GM18519 (cell line): ENCODE measurements around the gene CD40.

Experiments
- ATAC-seq: cut with Tn5 transposase; IDR thresholded peaks from one replicate; pipeline ENCODE4 v1.9.1; 2021; ENCODE audit warnings: mild to moderate bottlenecking, moderate library complexity; ENCODE audit not compliant: unreplicated experiment, low FRiP score

CD40 gene

GRCh38 chr20:46169245-46170171 is 51.4 kb downstream of the CD40 start:
- no peak for ATAC-seq

- no peak for ATAC-seq
Observed at GRCh38 chr20:46171476-46171875, 53.4 kb downstream of the CD40 start.

DNA sequence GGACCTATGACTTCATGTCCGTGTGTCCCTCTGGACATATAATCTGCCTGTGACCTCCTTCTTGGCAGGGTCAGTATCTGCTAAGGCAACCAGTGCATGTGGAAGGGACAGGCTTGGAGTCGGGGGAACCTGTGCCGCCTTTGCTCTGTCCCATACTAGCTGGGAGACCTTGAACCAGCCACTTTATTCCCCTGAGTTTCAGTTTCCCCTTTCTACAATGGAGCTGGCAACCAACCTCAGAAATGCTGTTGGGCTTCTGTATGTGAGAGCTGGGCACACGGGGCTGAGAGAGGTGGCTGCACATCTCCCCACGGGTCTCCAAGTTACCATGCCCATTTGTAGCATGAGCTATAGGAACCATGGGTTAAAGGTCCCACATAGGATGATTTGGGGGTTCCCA is 53.8 kb downstream of the CD40 start:
- ATAC-seq = no peak

GRCh38 chr20:46172455-46172854 is 54.3 kb downstream of the CD40 start:
- ATAC-seq = no peak

DNA sequence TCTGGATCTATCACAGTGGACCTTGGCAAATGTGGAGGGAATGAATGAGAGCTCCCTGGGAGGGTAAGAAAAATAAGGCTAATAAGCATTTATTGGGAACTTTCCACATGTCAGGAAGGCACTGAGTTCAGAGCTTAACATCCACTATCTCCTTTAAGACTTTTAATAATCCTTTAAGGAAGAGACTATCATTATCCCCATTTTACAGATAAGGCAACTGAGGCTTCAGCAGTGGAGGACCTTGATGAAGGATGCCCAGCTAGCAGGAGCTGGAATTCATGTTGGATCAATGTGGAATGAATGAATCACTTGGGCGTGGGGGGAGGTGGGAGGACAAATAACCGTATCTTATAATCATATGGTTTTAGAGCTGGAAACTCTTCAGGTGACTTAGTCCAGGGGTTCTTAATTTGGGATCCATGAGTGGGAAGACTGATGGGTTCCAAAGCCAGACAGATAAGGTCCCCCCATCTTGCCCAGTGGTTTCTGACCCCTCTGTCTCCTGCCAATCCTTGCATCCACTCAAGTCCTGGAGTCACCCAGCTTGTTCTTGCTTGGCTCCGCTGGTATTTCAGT is 54.9 kb downstream of the CD40 start:
- ATAC-seq = no peak

DNA sequence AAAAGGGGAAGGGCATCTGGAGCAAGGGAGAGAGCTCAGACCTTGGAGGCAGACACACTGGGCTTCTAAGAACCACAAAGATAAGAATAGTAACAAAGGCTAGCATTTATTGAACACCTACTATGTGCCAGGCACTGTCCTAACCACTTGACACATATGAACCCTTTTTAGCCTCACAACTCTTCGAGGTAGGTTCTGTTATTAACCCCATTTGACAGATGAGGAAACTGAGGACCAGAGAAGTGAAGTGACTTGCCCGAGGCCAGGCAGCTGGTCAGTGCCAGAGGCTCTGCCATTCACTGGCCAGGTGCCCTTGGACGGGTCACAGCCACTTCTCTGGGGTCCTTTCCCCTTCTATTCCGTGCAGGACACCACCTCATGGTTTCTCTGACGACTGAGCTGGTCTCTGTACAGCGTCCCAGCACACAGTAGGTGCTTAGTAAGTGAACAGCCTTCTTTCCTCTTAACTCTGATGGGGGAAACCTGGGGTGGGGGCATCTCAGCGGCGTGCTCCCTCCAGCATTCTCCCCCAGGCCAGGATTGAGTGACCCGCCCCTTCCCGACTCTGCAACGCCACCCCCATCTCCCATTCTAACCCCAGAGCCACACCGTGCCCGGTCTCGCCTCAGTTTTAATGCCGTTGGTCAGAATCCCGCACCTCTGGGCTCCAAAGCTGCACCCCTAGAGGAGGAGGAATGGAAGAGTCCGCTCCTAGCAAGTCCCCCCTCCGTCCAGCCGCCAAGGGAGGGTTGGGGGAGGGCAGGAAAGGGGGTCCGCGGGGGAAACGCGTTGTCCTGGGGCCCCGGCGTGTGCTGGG is 55.7 kb downstream of the CD40 start:
- no peak for ATAC-seq

DNA sequence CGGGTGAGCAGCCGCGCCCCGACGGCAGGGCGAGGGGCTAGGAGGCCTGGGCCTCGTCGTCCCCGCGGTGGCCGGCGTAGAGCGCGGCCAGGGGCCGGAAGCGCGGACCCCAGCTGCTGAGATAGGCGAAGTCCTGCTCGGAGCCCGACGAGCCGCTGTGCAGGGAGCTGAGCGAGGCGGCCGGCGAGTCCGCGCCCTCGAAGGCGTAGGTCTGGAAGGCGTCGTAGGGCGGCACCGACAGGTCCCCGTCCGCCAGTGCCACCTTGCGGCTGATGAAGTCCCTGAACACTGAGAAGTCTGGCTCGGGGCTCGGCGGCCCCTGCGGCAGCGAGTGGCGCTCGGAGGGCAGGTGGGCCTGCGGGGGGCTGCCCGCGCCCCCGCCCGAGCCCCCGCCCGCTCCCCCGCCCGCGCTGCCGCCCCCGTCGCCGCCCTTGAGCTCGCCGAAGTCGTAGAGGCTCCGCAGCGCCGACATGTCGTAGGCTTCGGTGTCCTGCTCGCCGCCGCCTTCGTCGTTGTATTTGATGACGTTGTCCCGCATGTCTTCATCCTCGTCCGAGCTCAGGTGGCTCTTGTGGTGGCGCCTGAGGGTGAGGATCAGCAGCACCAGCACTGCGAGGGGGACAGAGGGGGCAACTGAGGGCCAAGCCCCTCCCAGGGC is 56.5 kb downstream of the CD40 start:
- no peak for ATAC-seq

GRCh38 chr20:46175127-46175494 is 57.0 kb downstream of the CD40 start:
- no peak for ATAC-seq

DNA sequence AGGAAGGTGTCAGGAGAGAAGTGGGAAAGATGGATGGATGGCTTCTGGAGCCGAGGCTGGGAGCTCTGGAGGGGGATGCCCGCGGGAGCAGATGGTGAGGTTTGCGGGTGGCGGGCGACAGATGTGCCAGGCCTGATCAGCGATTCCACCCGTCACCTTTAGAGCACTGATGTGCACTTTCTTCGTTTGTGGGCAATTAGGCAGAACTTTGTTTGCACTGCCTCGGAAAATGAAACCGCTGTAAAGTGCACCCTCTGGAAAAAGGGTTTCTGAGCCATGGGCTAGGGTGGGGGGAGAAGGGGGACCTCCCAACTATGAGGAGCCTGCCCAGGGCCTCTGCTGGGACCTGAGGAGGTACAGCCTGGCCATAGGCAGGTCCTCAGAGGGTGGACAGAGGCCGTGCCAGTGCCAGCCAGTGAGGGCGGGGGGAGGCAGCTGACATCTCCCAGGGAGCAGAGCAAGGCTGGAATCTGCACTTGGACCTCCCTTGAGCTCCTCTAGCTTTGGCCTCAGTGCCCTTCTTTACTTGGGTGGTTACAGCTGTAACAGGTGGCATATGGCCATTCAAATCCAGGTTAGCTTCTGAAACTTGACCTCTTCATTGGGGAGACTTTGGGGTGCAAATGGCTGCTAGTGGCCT is 58.7 kb downstream of the CD40 start:
- no peak for ATAC-seq

- ATAC-seq = no peak
Observed at GRCh38 chr20:46177768-46178167, 59.7 kb downstream of the CD40 start.

- no peak for ATAC-seq
Observed at GRCh38 chr20:46178891-46179290, 60.8 kb downstream of the CD40 start.
